SK-N-SH treated with all-trans-retinoic acid at 6 μM for 48 hours (cell line): ENCODE data around the gene DNAH7.
A peak's percentile ranks its signal among the peaks of the same experiment; 100 is the strongest.

Source experiments
- ATAC-seq: fragments of 200-7000 bp; cut with Tn5 transposase; 3 replicates; pipeline ENCODE4 v1.9.1; 2020; ENCODE audit warnings: mild to moderate bottlenecking, moderate library complexity
- ARNTL ChIP-seq: fragments of 450-650 bp; formaldehyde crosslinking; IDR thresholded peaks from 2 replicates; pipeline ENCODE4 v1.5.0; 2020; ENCODE audit warnings: low read depth, mild to moderate bottlenecking, moderate library complexity, borderline replicate concordance
- BACH2 ChIP-seq: fragments of 250-450 bp; sonication (Bioruptor Pico); IDR thresholded peaks from 2 replicates; pipeline ENCODE4 v1.9.0; 2021; ENCODE audit warnings: mild to moderate bottlenecking, borderline replicate concordance
- CSDC2 ChIP-seq: fragments of 250-450 bp; sonication (Bioruptor Pico); IDR thresholded peaks from 2 replicates; pipeline ENCODE4 v1.5.0; 2020; ENCODE audit warnings: mild to moderate bottlenecking, moderate library complexity
- ESRRG ChIP-seq: fragments of 250-450 bp; sonication (Bioruptor Pico); IDR thresholded peaks from 2 replicates; pipeline ENCODE4 v1.6.1; 2021; ENCODE audit warnings: mild to moderate bottlenecking
- GLIS3 ChIP-seq: fragments of 250-450 bp; sonication (Bioruptor Pico); IDR thresholded peaks from 2 replicates; pipeline ENCODE4 v1.5.0; 2020; ENCODE audit warnings: mild to moderate bottlenecking, moderate library complexity
- ISL1 ChIP-seq: fragments of 250-450 bp; sonication (Bioruptor Pico); IDR thresholded peaks from 2 replicates; pipeline ENCODE4 v2.1.2; 2022; ENCODE audit warnings: mild to moderate bottlenecking, moderate library complexity
- OSR1 ChIP-seq: fragments of 250-450 bp; sonication (Bioruptor Pico); IDR thresholded peaks from 2 replicates; pipeline ENCODE4 v1.8.0; 2022; ENCODE audit warnings: moderate library complexity, mild to moderate bottlenecking, inconsistent platforms
- PPARA ChIP-seq: fragments of 250-450 bp; sonication (Bioruptor Pico); IDR thresholded peaks from 2 replicates; pipeline ENCODE4 v1.5.0; 2020; ENCODE audit warnings: mild to moderate bottlenecking, borderline replicate concordance
- RARB ChIP-seq: fragments of 250-450 bp; sonication (Bioruptor Pico); IDR thresholded peaks from 2 replicates; pipeline ENCODE4 v1.8.0; 2021; ENCODE audit warnings: mild to moderate bottlenecking, moderate library complexity
- TCF4 ChIP-seq: fragments of 250-450 bp; sonication (Bioruptor Pico); IDR thresholded peaks from 2 replicates; pipeline ENCODE4 v1.8.0; 2021; ENCODE audit warnings: mild to moderate bottlenecking, moderate library complexity, borderline replicate concordance
- TOX ChIP-seq: fragments of 250-450 bp; sonication (Bioruptor Pico); IDR thresholded peaks from 2 replicates; pipeline ENCODE4 v1.8.0; 2021; ENCODE audit warnings: mild to moderate bottlenecking, moderate library complexity, borderline replicate concordance
- ZC3H10 ChIP-seq: fragments of 250-450 bp; sonication (Bioruptor Pico); IDR thresholded peaks from 2 replicates; pipeline ENCODE4 v1.5.1; 2021; ENCODE audit warnings: mild to moderate bottlenecking, moderate library complexity
- ZFP3 ChIP-seq: fragments of 250-450 bp; sonication (Bioruptor Pico); IDR thresholded peaks from 2 replicates; pipeline ENCODE4 v1.5.0; 2020; ENCODE audit warnings: mild to moderate bottlenecking, moderate library complexity
- ZFP30 ChIP-seq: fragments of 450-650 bp; formaldehyde crosslinking; IDR thresholded peaks from 2 replicates; pipeline ENCODE4 v1.5.0; 2022; ENCODE audit warnings: mild to moderate bottlenecking, moderate library complexity
- ZNF565 ChIP-seq: fragments of 450-650 bp; formaldehyde crosslinking; conservative IDR thresholded peaks from 2 replicates; pipeline ENCODE4 v1.5.0; 2020; ENCODE audit warnings: low read depth, mild to moderate bottlenecking, moderate library complexity
- ZNF8 ChIP-seq: fragments of 450-650 bp; formaldehyde crosslinking; IDR thresholded peaks from 2 replicates; pipeline ENCODE4 v1.5.0; 2020; ENCODE audit warnings: mild to moderate bottlenecking, moderate library complexity
- TF ChIP-seq, protein P1 (sequence below): fragments of 250-450 bp; sonication (Bioruptor Pico); IDR thresholded peaks from 2 replicates; pipeline ENCODE4 v1.5.0; 2020; ENCODE audit warnings: mild to moderate bottlenecking, moderate library complexity
- TF ChIP-seq, protein P2 (sequence below): fragments of 250-450 bp; sonication (Bioruptor Pico); IDR thresholded peaks from 2 replicates; pipeline ENCODE4 v1.5.1; 2021; ENCODE audit warnings: mild to moderate bottlenecking, moderate library complexity
- TF ChIP-seq, protein P3 (sequence below): fragments of 250-450 bp; sonication (Bioruptor Pico); IDR thresholded peaks from 2 replicates; pipeline ENCODE4 v1.5.1; 2020; ENCODE audit warnings: low read depth, mild to moderate bottlenecking, moderate library complexity
- TF ChIP-seq, protein P4 (sequence below): fragments of 250-450 bp; sonication (Bioruptor Pico); IDR thresholded peaks from 2 replicates; pipeline ENCODE4 v1.8.0; 2021; ENCODE audit warnings: low read depth, mild to moderate bottlenecking, moderate library complexity, borderline replicate concordance

Gene DNAH7

DNA sequence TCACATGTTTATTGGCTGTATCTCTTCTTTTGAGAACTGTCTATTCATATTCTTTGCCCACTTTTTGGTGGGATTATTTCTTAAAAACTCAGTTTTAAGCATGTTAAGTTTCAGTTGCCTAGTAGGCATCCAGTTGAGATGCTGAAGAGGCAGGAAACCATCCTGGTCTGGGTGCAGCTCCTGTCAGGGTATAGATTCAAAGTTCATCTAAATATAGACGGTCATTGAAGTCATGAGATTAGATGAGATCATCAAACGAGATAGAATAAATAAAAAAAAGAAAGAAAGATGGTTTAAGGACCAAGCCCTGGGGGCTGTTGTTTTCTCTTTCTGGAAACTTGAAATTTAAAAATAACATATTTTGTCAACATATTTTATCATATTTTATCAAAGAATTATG is 9.2 kb upstream of the DNAH7 start:
- no peak for TF ChIP-seq TCF4 (CRISPR knock-in tag)
- no peak for TF ChIP-seq ZNF565 (CRISPR knock-in tag)
- no peak for TF ChIP-seq ZNF8 (CRISPR knock-in tag)
- peak; percentile 40; the same call in 2 of the 3 replicates for ATAC-seq

DNA sequence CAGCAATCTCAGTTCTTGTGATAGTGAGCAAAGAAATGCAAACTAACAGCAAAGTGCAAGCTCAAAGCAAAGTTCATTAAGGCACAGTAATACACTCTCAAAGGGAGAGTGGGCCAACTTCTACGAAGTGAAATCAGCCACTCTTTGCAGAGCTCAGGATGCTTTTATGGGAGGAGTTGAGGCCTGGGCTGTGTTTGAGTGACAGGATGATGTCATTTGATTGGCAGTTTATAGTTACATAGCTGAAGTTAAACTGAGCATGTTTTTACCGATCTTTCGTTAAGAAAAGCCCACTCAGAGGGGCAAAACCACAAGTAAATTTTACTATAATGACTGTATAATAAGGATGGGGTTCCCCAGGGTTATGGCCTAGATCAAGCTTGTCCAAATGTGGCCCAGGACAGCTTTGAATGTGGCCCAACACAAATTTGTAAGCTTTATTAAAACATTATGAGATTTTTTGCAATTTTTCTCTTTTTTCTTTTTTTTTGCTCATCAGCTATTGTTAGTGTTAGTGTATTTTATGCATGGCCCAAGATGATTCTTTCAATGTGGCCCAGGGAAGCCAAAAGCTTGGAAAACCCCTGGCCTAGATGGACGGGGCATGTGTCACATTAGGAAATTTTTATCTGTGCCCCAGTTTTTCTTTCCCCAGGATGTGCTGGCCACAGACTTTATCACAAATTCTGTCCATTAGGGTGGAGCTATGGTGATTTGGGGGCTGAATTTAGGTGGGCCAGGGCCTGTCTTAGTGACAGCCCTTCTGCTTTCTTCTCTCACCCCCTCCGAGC is 8.3 kb upstream of the DNAH7 start:
- no peak for ATAC-seq
- TF ChIP-seq ZFP3, result no peak
- TF ChIP-seq, all 23 proteins: peak for 0

DNA sequence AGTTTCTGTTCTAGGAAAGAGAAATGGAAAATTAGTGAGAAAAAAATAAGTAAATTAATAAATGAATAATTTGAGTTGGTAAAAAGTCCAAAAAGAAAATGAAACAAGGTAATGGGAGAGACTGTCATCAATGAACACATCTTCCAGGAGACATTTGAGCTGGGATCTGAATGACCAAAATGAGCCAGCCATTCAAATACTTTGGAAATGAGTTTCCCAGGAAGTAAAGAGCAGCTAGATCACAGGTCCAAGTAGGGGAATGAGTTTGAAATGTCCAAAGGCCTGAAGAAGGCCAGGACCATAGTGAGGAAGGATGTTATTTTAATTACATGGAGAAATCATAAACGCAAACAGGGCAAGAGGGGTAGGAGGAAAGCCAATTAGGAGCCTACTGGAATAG is 6.6 kb upstream of the DNAH7 start:
- TF ChIP-seq, protein P1, sequence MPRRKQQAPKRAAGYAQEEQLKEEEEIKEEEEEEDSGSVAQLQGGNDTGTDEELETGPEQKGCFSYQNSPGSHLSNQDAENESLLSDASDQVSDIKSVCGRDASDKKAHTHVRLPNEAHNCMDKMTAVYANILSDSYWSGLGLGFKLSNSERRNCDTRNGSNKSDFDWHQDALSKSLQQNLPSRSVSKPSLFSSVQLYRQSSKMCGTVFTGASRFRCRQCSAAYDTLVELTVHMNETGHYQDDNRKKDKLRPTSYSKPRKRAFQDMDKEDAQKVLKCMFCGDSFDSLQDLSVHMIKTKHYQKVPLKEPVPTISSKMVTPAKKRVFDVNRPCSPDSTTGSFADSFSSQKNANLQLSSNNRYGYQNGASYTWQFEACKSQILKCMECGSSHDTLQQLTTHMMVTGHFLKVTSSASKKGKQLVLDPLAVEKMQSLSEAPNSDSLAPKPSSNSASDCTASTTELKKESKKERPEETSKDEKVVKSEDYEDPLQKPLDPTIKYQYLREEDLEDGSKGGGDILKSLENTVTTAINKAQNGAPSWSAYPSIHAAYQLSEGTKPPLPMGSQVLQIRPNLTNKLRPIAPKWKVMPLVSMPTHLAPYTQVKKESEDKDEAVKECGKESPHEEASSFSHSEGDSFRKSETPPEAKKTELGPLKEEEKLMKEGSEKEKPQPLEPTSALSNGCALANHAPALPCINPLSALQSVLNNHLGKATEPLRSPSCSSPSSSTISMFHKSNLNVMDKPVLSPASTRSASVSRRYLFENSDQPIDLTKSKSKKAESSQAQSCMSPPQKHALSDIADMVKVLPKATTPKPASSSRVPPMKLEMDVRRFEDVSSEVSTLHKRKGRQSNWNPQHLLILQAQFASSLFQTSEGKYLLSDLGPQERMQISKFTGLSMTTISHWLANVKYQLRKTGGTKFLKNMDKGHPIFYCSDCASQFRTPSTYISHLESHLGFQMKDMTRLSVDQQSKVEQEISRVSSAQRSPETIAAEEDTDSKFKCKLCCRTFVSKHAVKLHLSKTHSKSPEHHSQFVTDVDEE (CRISPR knock-in tag), result no peak
- TF ChIP-seq, protein P2, sequence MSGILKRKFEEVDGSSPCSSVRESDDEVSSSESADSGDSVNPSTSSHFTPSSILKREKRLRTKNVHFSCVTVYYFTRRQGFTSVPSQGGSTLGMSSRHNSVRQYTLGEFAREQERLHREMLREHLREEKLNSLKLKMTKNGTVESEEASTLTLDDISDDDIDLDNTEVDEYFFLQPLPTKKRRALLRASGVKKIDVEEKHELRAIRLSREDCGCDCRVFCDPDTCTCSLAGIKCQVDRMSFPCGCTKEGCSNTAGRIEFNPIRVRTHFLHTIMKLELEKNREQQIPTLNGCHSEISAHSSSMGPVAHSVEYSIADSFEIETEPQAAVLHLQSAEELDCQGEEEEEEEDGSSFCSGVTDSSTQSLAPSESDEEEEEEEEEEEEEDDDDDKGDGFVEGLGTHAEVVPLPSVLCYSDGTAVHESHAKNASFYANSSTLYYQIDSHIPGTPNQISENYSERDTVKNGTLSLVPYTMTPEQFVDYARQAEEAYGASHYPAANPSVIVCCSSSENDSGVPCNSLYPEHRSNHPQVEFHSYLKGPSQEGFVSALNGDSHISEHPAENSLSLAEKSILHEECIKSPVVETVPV, result no peak
- TF ChIP-seq CSDC2, result no peak
- no peak for TF ChIP-seq RARB (CRISPR knock-in tag)
- no peak for TF ChIP-seq TOX (CRISPR knock-in tag)
- no peak for TF ChIP-seq ZFP30 (CRISPR knock-in tag)
- no peak for ATAC-seq

DNA sequence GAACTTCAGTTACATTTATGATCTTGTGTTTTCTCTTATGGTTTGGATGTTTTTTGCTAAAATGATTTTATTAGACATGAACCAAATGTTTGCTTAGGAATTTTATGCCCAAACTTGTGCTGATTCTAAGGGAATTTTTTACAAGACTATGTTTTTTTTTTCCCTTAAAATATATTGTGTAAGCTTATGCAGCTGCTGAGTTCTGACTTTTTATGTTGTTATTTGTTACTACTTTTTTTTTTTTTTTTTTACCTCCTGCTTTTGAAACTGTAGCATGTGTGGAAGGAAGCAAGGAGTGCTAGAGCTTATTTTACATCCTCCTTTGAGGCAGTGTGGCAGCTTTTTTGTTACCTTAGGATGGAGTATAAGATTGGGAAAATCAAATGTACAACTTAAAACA is 6.0 kb upstream of the DNAH7 start:
- no peak for ATAC-seq
- TF ChIP-seq, protein P1 (CRISPR knock-in tag), result no peak
- TF ChIP-seq CSDC2, result no peak
- no peak for TF ChIP-seq ESRRG (CRISPR knock-in tag)
- TF ChIP-seq, protein P3, sequence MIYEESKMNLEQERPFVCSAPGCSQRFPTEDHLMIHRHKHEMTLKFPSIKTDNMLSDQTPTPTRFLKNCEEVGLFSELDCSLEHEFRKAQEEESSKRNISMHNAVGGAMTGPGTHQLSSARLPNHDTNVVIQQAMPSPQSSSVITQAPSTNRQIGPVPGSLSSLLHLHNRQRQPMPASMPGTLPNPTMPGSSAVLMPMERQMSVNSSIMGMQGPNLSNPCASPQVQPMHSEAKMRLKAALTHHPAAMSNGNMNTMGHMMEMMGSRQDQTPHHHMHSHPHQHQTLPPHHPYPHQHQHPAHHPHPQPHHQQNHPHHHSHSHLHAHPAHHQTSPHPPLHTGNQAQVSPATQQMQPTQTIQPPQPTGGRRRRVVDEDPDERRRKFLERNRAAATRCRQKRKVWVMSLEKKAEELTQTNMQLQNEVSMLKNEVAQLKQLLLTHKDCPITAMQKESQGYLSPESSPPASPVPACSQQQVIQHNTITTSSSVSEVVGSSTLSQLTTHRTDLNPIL (CRISPR knock-in tag), result no peak
- TF ChIP-seq GLIS3 (CRISPR knock-in tag), result no peak
- TF ChIP-seq ZNF8 (CRISPR knock-in tag), result no peak
- no peak for TF ChIP-seq ISL1 (CRISPR knock-in tag)
- TF ChIP-seq, protein P4, sequence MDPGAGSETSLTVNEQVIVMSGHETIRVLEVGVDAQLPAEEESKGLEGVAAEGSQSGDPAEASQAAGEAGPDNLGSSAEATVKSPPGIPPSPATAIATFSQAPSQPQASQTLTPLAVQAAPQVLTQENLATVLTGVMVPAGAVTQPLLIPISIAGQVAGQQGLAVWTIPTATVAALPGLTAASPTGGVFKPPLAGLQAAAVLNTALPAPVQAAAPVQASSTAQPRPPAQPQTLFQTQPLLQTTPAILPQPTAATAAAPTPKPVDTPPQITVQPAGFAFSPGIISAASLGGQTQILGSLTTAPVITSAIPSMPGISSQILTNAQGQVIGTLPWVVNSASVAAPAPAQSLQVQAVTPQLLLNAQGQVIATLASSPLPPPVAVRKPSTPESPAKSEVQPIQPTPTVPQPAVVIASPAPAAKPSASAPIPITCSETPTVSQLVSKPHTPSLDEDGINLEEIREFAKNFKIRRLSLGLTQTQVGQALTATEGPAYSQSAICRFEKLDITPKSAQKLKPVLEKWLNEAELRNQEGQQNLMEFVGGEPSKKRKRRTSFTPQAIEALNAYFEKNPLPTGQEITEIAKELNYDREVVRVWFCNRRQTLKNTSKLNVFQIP, result no peak
- TF ChIP-seq TCF4 (CRISPR knock-in tag), result no peak
- TF ChIP-seq ARNTL (CRISPR knock-in tag), result no peak
- TF ChIP-seq PPARA, result no peak
- no peak for TF ChIP-seq OSR1 (CRISPR knock-in tag)
- TF ChIP-seq BACH2 (CRISPR knock-in tag), result no peak
- no peak for TF ChIP-seq ZNF565 (CRISPR knock-in tag)
- no peak for TF ChIP-seq ZC3H10 (CRISPR knock-in tag)
- TF ChIP-seq, protein P2, result no peak
